HG03025 (cell line): ENCODE measurements around the gene ERC2.

Experiments
- ATAC-seq: cut with Tn5 transposase; IDR thresholded peaks from one replicate; pipeline ENCODE4 v1.9.1; 2021; ENCODE audit warnings: mild to moderate bottlenecking, moderate library complexity; ENCODE audit not compliant: unreplicated experiment, low FRiP score

Gene ERC2

GRCh38 chr3:55816794-55817576, 651.3 kb downstream of the ERC2 start:
- ATAC-seq, result no peak

DNA sequence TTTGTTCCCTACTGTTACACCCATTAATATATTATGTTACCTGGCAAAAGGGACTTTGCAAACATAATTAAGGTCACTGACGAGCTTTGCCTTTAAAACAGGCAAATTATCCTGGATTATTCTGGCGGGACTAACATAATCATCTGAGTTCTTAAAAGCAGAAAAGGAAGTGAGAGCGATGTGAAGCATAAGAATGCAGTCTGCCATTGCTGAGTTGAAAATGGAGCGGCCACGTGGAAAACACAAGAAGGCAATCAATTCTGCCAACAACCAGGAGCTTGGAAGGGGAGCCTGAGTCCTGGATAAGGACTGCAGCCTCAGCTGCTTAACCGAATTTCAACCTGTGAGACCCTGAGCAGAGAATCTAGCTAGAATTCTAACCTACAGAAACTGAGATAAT, 653.0 kb downstream of the ERC2 start:
- ATAC-seq, result no peak

DNA sequence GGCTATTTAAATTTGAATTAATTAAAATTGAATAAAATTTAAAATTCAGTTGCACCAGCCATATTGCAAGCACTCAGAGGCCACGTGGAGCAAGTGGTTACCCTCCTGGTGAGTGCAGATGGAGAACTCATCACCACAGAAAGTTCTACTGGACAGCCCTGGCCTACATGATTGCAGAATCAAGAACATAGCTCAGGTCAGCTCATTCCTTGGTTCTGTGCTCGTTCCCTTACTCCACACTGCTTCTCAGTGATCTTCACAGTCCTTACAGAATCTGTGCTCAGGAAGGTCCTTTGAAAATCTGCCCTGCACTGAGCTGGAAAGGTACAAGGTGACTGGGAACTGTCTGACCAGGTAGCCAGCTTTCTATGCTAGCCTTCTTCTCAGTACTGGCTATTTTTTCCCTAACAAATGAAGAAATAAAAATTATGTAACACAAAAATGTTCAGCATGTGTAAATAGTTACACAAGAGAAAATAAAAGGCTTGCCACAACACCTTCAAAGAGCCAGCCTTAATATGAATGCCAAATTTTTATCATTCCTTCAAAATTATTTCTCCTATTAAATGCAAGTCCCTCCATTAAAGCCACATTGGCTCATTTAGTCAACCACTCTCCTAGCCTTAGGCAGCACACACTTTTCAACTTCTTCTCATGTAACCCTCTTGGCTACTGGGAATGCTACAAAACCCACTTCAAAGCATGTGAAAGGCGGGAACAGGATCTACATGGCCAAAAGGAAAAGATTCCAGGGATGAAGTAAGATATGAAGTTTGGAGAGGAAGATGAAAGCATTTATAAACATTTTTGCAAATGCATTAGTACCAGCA, 654.8 kb downstream of the ERC2 start:
- ATAC-seq, result no peak

DNA sequence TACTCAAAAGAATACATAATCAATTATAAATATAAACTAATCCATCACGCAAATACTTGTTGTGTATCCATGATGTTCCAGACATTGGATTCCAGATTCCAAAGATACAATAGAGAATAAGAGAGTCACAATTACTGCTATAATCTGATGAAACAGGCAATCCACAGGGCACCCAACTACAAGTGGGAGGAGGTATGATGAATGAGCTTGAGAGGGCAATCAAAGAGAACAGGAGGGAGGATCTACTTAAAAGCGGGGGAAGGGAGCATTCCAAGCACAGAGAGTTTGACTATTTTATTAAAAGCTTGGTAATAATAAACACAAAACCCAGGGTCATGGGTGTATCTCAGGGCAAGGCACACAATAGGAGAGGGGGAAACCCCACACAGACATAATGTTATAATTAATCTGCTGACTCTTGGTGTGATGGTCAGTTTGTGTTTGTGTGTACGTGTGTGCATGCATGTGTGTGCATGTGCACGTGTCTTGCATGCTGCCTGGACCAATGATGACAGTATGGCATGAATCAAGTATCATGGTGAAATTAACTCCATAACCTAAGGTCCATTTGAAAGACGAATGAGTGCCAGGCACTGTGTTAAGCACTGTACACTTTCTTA, 655.8 kb downstream of the ERC2 start:
- ATAC-seq, result no peak

DNA sequence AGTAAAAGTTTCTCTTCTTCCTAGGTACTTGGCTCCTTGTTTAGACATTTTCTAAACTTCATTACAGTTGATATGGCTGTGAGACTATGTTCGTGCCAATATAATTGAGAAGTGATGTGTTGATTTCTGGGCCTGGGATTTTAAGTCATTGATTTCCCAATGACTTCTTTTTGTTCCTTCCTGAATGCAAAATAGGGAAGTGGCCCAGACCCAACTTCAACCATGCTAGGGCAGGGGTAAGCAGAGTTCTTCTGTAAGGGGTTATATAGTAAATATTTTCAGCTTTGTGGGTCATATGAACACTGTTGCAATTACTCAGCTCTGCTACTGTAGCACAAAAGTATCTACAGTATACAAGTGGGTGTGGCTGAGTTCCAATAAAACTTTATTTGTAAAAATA, 661.1 kb downstream of the ERC2 start:
- ATAC-seq, result no peak

DNA sequence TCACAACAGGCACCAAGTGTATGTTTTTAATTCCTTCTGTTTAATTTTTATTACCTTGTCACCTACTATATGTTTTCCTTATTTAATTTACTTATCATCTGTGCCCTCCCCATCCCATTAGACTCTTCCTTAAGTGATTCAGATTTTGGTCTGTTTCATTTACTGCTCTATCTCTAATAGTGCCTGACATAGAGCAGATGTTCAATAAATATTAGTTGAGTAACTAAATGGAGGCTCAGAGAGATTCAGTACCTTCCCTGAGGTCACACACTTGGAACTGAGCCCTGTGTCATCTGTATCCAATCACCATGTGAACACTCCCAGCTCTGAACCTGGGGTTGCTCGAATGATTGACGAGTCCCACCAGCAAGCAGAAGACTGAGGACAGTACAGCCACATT, 663.1 kb downstream of the ERC2 start:
- no peak for ATAC-seq

DNA sequence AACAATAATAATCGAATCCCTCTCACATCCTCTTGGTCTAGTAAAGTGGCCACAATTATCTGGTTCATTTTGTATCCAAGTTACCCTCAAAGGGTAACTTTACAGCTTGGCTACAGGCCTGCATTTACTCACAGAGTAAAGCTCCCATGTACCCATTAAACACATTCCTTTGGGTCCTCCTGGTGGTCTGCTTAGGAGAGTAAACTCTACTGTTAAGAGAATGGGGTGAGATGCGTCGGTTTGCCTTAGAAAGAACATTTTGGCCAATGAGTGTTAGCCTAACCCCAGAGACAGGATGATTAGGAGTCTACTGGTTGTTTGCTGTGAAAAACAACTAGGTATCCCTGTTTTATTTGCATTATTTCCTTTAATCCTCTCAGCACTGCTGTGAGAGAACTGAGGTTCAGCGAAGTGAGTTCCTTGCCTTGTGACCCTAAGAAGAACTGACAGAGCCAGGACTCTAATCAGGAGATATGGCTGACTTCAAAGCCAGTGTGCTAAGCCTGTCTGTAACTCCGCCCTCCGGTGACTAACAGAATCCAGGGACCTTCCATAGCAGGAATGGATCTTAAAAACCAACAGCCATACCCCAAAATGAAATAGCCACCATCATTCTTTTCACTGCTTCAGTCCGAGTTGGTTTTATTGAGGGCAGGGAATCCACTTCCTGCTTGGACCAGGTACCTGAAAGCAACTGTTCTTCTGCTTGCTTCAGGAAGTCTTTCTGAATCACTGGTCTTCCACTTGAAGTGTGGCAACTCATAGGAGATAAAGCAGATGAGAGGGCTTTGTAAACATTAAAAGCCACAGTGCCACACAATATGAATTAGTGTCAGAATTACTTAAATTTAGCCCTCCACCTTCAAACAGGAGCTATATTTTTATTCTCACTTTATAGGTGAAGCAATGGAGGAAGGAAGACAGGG, 663.8 kb downstream of the ERC2 start:
- no peak for ATAC-seq

GRCh38 chr3:55802816-55803215, 665.5 kb downstream of the ERC2 start:
- ATAC-seq, result no peak

DNA sequence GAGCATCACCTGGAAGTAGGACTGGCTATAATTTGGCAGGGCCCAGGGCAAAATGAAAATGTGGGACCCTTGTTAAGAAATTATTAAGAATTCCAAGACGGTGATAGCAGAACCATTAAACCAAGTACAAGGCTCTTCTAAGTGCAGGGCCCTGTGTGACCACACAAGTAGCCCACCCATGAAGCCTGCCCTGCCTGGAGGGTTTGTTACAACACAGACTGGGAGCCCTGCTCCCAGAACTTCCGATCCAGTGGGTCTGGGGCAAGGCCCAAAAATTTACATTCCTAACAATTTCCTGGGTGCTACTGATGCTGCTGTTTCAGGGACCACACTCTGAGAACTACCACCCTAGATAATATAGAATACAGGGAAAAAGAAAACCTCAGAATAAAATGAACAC, 666.6 kb downstream of the ERC2 start:
- no peak for ATAC-seq

DNA sequence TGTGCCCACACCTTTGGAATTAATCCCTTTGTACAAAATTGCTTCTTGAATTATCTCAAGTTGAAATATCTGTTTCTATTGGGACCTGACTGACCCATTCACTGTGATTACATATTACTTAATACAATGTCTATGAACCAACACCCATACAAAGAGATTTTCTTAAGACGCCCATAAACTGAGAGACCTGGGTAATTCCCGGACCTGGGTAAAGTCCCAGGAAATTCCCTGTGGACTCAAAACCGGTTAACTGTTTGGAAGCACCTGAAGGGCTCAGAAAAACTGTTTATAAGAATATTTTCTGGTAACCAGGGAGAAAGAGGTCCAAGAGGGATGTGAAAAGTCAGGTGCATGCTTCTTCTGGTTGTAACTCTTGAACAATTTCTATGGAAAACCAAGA, 667.2 kb downstream of the ERC2 start:
- no peak for ATAC-seq

DNA sequence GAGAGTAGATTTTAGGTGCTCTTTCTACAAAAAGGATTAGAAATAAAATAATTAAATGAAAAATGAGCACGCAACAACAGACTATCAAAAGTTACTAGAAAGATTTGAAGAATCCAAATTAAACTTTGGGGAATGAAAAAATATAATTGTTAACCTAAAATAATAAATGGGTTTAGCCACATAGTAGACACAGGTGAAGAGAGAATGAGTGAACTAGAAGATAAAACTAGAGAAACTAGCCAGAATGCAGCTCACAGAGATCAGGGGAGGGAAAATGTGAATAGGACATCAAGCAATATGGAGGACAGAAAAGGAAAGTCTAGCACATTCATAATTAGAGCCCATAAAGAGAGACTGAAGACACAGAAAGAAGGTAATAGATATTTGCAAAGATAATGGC, 670.5 kb downstream of the ERC2 start:
- no peak for ATAC-seq

DNA sequence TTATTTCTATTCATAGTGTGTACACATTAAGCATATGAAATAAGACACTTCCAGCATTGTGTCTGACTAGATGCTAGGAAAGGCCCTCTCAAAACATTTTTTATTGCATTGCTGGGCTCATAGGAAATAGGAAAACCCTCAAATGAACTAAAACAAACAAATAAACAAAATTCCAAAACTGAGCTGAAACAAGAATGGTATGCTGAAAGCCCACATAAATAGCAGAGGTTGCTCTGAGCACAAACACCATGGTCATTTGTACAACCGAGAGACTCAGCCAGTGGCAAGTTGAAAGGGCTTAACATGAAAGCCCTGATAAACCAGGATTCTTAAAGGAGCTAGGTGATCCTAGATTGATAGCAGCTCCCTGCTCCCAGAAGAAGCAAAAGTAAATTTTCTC, 671.2 kb downstream of the ERC2 start:
- no peak for ATAC-seq

DNA sequence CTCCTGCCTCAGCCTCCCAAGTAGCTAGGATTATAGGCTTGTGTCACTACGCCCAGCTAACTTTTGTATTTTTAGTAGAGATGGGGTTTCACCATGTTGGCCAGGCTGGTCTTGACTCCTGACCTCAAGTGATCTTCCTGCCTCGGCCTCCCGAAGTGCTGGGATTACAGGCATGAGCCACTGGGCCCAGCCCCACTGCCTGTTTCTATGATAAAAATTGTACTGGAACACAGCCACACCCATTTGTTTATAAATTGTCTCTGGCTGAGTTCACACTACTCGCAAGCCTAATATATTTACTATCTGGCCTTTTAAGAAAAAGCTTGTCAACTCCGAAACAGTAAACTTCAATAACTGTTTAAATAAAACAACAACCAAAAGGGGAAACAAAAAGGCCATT, 671.7 kb downstream of the ERC2 start:
- no peak for ATAC-seq

GRCh38 chr3:55795746-55796145, 672.5 kb downstream of the ERC2 start:
- ATAC-seq, result no peak

DNA sequence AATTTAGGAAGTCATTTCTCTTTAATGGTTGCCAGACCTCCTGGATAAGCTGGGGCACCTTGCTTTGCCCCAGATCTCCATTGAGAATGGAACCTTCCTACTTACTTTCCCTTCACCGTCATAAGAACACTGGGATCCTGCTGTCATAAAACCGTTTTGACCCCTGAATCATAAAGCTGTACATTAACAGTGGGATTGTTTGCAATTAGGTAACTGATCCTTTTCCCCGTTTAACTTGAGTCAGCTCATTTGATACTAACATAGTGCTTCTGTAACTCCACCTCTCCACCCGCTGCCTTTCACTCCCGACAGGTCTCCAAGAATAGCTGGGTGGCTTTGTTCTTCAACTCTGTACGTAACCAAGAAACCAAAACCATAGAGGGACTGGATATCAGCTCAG, 673.0 kb downstream of the ERC2 start:
- ATAC-seq, result no peak

GRCh38 chr3:55792742-55793141, 675.5 kb downstream of the ERC2 start:
- ATAC-seq, result no peak

GRCh38 chr3:55792009-55792408, 676.3 kb downstream of the ERC2 start:
- no peak for ATAC-seq

DNA sequence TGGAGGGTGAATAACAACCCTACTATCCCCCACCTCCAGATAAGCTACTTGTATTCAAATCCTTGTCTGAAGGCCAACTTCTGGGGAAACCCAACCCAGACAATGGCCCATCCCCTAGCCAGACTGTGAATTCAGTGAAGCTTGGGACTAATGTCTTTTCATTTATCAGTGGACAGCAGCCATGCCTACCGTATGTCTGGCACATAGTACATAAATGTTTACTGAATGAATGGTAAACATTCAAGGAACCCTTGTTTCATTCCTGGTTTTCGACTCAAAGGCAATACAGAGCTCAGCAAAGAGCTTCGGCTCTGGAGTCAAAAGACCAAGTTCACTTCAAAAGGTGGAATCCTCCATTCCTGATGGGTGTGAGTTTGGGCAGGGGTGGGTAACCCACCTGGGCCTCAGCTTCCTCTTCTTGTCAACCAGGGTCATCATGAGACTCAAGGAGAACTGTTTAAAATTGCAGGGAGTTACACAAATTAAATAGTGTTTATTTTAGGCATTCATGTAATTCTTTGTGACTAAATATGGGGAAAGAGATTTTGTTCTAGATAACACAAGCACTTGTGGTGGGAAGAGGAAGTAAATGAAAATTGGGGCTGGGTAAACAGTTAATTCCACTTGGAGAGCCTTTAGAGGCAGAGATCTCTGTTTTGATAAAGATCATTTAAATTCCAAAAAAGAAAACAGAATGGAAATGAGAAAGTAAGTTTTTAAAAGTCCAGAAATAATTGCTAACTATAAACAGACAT, 677.5 kb downstream of the ERC2 start:
- ATAC-seq, result no peak

GRCh38 chr3:55789516-55789915, 678.8 kb downstream of the ERC2 start:
- ATAC-seq, result no peak

- no peak for ATAC-seq
Observed at GRCh38 chr3:55782807-55783206, 685.5 kb downstream of the ERC2 start.
